Measurements from ENCODE around the gene SLC29A4. TPM values are rescaled to one million over a fixed set of nuclear protein-coding genes. Genes with fewer than 3 reads are reported as not detected.

SLC29A4 gene
- total and polyA plus RNA-seq, 4 donors: 1.7 to 13.9 (median 3.9) TPM

DNA sequence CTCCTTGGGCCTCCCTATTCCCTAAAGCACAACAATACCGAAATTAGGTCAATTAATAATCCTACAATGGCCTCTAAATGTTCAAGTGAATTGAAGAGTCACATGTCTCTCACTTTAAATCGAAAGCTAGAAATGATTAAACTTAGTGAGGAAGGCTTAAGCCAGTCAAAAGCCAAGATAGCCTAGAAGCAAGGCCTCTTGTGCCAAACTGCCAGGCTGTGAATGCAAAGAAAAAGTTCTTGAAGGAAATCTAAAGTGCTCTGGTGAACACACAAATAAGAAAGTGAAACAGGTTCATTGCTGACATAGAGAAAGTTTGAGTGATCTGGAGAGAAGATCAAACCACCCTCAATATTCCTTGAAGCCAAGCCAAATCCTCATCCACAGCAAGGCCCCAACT, 57.2 kb downstream of the SLC29A4 start (continued):
- TF ChIP-seq, protein P1, sequence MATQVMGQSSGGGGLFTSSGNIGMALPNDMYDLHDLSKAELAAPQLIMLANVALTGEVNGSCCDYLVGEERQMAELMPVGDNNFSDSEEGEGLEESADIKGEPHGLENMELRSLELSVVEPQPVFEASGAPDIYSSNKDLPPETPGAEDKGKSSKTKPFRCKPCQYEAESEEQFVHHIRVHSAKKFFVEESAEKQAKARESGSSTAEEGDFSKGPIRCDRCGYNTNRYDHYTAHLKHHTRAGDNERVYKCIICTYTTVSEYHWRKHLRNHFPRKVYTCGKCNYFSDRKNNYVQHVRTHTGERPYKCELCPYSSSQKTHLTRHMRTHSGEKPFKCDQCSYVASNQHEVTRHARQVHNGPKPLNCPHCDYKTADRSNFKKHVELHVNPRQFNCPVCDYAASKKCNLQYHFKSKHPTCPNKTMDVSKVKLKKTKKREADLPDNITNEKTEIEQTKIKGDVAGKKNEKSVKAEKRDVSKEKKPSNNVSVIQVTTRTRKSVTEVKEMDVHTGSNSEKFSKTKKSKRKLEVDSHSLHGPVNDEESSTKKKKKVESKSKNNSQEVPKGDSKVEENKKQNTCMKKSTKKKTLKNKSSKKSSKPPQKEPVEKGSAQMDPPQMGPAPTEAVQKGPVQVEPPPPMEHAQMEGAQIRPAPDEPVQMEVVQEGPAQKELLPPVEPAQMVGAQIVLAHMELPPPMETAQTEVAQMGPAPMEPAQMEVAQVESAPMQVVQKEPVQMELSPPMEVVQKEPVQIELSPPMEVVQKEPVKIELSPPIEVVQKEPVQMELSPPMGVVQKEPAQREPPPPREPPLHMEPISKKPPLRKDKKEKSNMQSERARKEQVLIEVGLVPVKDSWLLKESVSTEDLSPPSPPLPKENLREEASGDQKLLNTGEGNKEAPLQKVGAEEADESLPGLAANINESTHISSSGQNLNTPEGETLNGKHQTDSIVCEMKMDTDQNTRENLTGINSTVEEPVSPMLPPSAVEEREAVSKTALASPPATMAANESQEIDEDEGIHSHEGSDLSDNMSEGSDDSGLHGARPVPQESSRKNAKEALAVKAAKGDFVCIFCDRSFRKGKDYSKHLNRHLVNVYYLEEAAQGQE (IDR thresholded peaks at IDR 0.05): no peak
- TF ChIP-seq TAF1 (conservative IDR thresholded peaks at IDR 0.05) (no peak), JUND (IDR thresholded peaks at IDR 0.05) (no peak), EGR1 (IDR thresholded peaks at IDR 0.05; ENCODE audit: low read depth in 2 of 2) (no peak)

DNA sequence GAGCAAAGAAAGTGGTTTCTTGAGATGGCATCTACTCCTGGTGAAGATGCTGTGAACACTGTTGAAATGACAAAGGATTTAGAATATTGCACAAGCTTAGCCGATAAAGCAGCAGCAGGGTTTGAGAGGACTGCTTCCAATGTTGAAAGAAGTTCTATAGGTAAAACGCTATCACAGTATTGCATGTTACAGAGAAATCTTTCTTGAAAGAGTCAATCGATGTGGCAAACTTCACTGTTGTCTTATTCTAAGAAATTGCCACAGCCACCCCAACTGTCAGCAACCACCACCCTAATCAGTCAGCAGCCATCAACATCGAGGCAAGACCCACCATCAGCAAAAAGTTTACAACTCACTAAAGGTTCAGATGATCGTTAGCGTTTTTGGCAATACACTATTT, 59.9 kb downstream of the SLC29A4 start:
- H3K9ac ChIP-seq (ENCODE audit: low read depth in 1 of 2, low read length in 2 of 2): no peak overlapping the region
- no peaks in the 10 kb centered on the region for H3K9me3 ChIP-seq (ENCODE audit: control insufficient read depth in 4 of 4, low read length in 3 of 4)
- H3K36me3 ChIP-seq (ENCODE audit: control insufficient read depth in 4 of 4, insufficient read depth in 3 of 4, low read depth in 1 of 4, low read length in 3 of 4): peaks cover 14 to 60% (median 31%) of the 10 kb centered on the region in 4 donors
- H3K4me3 ChIP-seq (ENCODE audit: low read depth in 1 of 3, low read length in 3 of 3): no peak overlapping the region
- H3K27me3 ChIP-seq (ENCODE audit: control insufficient read depth in 4 of 4, insufficient read depth in 4 of 4, low read length in 3 of 4): no peaks in the 10 kb centered on the region
- 96% methylated on average over 6 of the region's 6 CpGs for WGBS
- no peak overlapping the region for H3K27ac ChIP-seq (ENCODE audit: low read depth in 1 of 2, low read length in 2 of 2)
- DNase-seq (ENCODE audit: low spot score): no peak
- TF ChIP-seq ZBTB33 (IDR thresholded peaks at IDR 0.05) (no peak), NR2F2 (IDR thresholded peaks at IDR 0.05) (no peak), HNF4A (conservative IDR thresholded peaks at IDR 0.05) (no peak), YY1 (IDR thresholded peaks at IDR 0.05) (no peak), FOXA2 (IDR thresholded peaks at IDR 0.05) (no peak), RAD21 (IDR thresholded peaks at IDR 0.05) (no peak), SP1 (IDR thresholded peaks at IDR 0.05) (no peak), RXRA (IDR thresholded peaks at IDR 0.05) (no peak), EGR1 (IDR thresholded peaks at IDR 0.05; ENCODE audit: low read depth in 2 of 2) (no peak), JUND (IDR thresholded peaks at IDR 0.05) (no peak), FOXA1 (IDR thresholded peaks at IDR 0.05) (no peak), TAF1 (conservative IDR thresholded peaks at IDR 0.05) (no peak), HNF4G (IDR thresholded peaks at IDR 0.05) (no peak), GABPA (IDR thresholded peaks at IDR 0.05 in 1 of 2, conservative IDR thresholded peaks at IDR 0.05 in 1 of 2) (no peak), ATF3 (IDR thresholded peaks at IDR 0.05) (no peak)
- TF ChIP-seq, protein P2, sequence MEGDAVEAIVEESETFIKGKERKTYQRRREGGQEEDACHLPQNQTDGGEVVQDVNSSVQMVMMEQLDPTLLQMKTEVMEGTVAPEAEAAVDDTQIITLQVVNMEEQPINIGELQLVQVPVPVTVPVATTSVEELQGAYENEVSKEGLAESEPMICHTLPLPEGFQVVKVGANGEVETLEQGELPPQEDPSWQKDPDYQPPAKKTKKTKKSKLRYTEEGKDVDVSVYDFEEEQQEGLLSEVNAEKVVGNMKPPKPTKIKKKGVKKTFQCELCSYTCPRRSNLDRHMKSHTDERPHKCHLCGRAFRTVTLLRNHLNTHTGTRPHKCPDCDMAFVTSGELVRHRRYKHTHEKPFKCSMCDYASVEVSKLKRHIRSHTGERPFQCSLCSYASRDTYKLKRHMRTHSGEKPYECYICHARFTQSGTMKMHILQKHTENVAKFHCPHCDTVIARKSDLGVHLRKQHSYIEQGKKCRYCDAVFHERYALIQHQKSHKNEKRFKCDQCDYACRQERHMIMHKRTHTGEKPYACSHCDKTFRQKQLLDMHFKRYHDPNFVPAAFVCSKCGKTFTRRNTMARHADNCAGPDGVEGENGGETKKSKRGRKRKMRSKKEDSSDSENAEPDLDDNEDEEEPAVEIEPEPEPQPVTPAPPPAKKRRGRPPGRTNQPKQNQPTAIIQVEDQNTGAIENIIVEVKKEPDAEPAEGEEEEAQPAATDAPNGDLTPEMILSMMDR (IDR thresholded peaks at IDR 0.05; ENCODE audit: low read depth, low read length, missing input control): no peak
- TF ChIP-seq, protein P3, sequence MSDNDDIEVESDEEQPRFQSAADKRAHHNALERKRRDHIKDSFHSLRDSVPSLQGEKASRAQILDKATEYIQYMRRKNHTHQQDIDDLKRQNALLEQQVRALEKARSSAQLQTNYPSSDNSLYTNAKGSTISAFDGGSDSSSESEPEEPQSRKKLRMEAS (IDR thresholded peaks at IDR 0.05): no peak
- TF ChIP-seq, protein P1 (IDR thresholded peaks at IDR 0.05): no peak
- no peaks in the 10 kb centered on the region for H3K4me1 ChIP-seq (ENCODE audit: control insufficient read depth in 4 of 4, insufficient read depth in 4 of 4, low read length in 3 of 4)
